Activated T-helper 1 cell treated with Interleukin-2 at 50 U/mL for 16 hours (primary cell): ENCODE data around the gene HECTD1.
"Not testable (repeated sequence)": the region's sequence is repeated elsewhere in the genome, so short reads cannot be mapped to it uniquely, and the experiment has no call there.

Experiments used
- DNase-seq: peaks from one replicate; pipeline ENCODE4 v3.0.0-alpha.2; 2020; ENCODE audit warnings: low read depth

The HECTD1 gene

GRCh38 chr14:31093884-31094839 is 113.4 kb downstream of the HECTD1 start:
- not testable (repeated sequence) for DNase-seq

GRCh38 chr14:31092160-31092708 is 115.4 kb downstream of the HECTD1 start:
- DNase-seq = no peak

GRCh38 chr14:31090883-31091764 is 116.5 kb downstream of the HECTD1 start:
- DNase-seq = no peak

GRCh38 chr14:31086466-31086865 is 121.1 kb downstream of the HECTD1 start:
- DNase-seq = not testable (repeated sequence)

- DNase-seq = no peak
These were observed 122.6 kb downstream of the HECTD1 start for GRCh38 chr14:31085027-31085426.

- DNase-seq = no peak
These were observed 123.2 kb downstream of the HECTD1 start for GRCh38 chr14:31084385-31084784.

- DNase-seq = no peak
These were observed 123.8 kb downstream of the HECTD1 start for GRCh38 chr14:31083781-31084180.

- no peak for DNase-seq
These were observed 127.1 kb downstream of the HECTD1 start for GRCh38 chr14:31080484-31080883.

GRCh38 chr14:31080056-31080455 is 127.5 kb downstream of the HECTD1 start:
- DNase-seq = no peak

- DNase-seq = no peak
These were observed 128.8 kb downstream of the HECTD1 start for GRCh38 chr14:31078766-31079165.

GRCh38 chr14:31075144-31075543 is 132.4 kb downstream of the HECTD1 start:
- DNase-seq = no peak

- DNase-seq = no peak
These were observed 136.4 kb downstream of the HECTD1 start for GRCh38 chr14:31071151-31071550.

GRCh38 chr14:31070431-31070830 is 137.2 kb downstream of the HECTD1 start:
- DNase-seq = no peak

GRCh38 chr14:31069343-31069742 is 138.2 kb downstream of the HECTD1 start:
- no peak for DNase-seq

- no peak for DNase-seq
These were observed 139.4 kb downstream of the HECTD1 start for GRCh38 chr14:31068235-31068634.

- not testable (repeated sequence) for DNase-seq
These were observed 144.7 kb downstream of the HECTD1 start for GRCh38 chr14:31062908-31063307.

GRCh38 chr14:31060253-31060875 is 147.2 kb downstream of the HECTD1 start:
- DNase-seq = no peak

GRCh38 chr14:31059152-31059924 is 148.3 kb downstream of the HECTD1 start:
- no peak for DNase-seq

- DNase-seq = no peak
These were observed 149.8 kb downstream of the HECTD1 start for GRCh38 chr14:31057701-31058364.

- no peak for DNase-seq
These were observed 150.6 kb downstream of the HECTD1 start for GRCh38 chr14:31057035-31057434.
